Panc1 (cell line): ENCODE data around the gene MRNIP. TPM values are rescaled to one million over a fixed set of nuclear protein-coding genes. Genes with fewer than 3 reads are reported as not detected.
A peak's percentile ranks its signal among the peaks of the same experiment; 100 is the strongest.

Source experiments
- ATAC-seq: fragments of 200-7000 bp; cut with Tn5 transposase; 2 replicates; pipeline ENCODE4 v1.9.1; 2020; ENCODE audit warnings: mild to moderate bottlenecking, moderate library complexity
- BruUV-seq: library from RNA; stranded (reverse); fragments of 400-500 nt; replicated peaks from 2 replicates; lab custom pipeline; 2021; lab: Mats Ljungman, UMichigan
- CTCF ChIA-PET: fragments of 300-600 bp; sonication (Branson Sonifier 250); formaldehyde crosslinking; loops from one replicate; lab custom pipeline; 2022; ENCODE audit warnings: antibody characterized with exemption; lab: Charles Lee
- POLR2A ChIA-PET: fragments of 300-600 bp; sonication (Branson Sonifier 250); formaldehyde crosslinking; loops from one replicate; lab custom pipeline; 2022; ENCODE audit warnings: antibody characterized with exemption; lab: Charles Lee
- DNase-seq: peaks from one replicate; pipeline ENCODE4 v3.0.0-alpha.2; 2010; ENCODE audit warnings: low read depth, low spot score
- H3K27ac ChIP-seq: 2 replicates; pipeline ENCODE4 v1.5.1; 2011; ENCODE audit warnings: mild to moderate bottlenecking, low read length, inconsistent platforms
- H3K27me3 ChIP-seq: fragments of 200-500 bp; sonication (Bioruptor generic); 2 replicates; pipeline ENCODE4 v1.6.0; 2014; ENCODE audit warnings: low read length, inconsistent platforms; ENCODE audit not compliant: control insufficient read depth, insufficient read depth
- H3K36me3 ChIP-seq: fragments of 200-500 bp; sonication (Bioruptor generic); 2 replicates; pipeline ENCODE4 v1.5.1; 2014; ENCODE audit warnings: inconsistent platforms, mild to moderate bottlenecking, low read length, moderate library complexity; ENCODE audit not compliant: control insufficient read depth, insufficient read depth
- H3K4me1 ChIP-seq: 2 replicates; pipeline ENCODE4 v1.5.1; 2011; ENCODE audit warnings: inconsistent platforms, mild to moderate bottlenecking, low read length, moderate library complexity; ENCODE audit not compliant: control insufficient read depth, insufficient read depth
- H3K4me3 ChIP-seq, 2 experiments: 2 replicates each; pipeline ENCODE4 v1.5.1; 2011 to 2012; ENCODE audit warnings: low read depth in 2 of 2, low read length in 2 of 2, mild to moderate bottlenecking in 2 of 2, inconsistent platforms in 1 of 2, moderate library complexity in 1 of 2
- H3K9me3 ChIP-seq: fragments of 200-500 bp; sonication (Bioruptor generic); 2 replicates; pipeline ENCODE4 v1.5.1; 2014; ENCODE audit warnings: low read depth, mild to moderate bottlenecking, inconsistent platforms, low read length, moderate library complexity; ENCODE audit not compliant: control insufficient read depth, insufficient read depth
- POLR2AphosphoS5 ChIP-seq: IDR thresholded peaks from 2 replicates; pipeline ENCODE4 v1.6.1; 2012; ENCODE audit warnings: mild to moderate bottlenecking, low read depth, low read length, moderate library complexity
- SIN3A ChIP-seq: IDR thresholded peaks from 2 replicates; pipeline ENCODE4 v1.6.1; 2012; ENCODE audit warnings: low read depth, mild to moderate bottlenecking, low read length, moderate library complexity, borderline replicate concordance; ENCODE audit not compliant: insufficient read depth
- TCF7L2 ChIP-seq: IDR thresholded peaks from 2 replicates; pipeline ENCODE4 v1.6.1; 2011; ENCODE audit warnings: mild to moderate bottlenecking, low read depth, low read length, inconsistent platforms
- in situ Hi-C: cut with HindIII; loops from 2 replicates; pipeline ENCODE4 v1.10.0; 2016; ENCODE audit warnings: low sequenced_read_pairs, low pct_unique_long_range_greater_than_20kb
- intact Hi-C: fragments of 100-400 bp; cut with micrococcal nuclease; formaldehyde crosslinking; loops from one replicate; pipeline ENCODE4 v1.10.0; 2022; ENCODE audit not compliant: unreplicated experiment
- total RNA-seq: library from RNA; stranded (reverse); gene quantifications from one replicate; pipeline ENCODE4 v1.2.1, GENCODE V29; 2021; ENCODE audit not compliant: unreplicated experiment
- TF ChIP-seq, protein P1 (sequence below): fragments of 450-650 bp; IDR thresholded peaks from 2 replicates; pipeline ENCODE4 v1.5.1; 2017; ENCODE audit warnings: mild to moderate bottlenecking
- TF ChIP-seq, protein P2 (sequence below), 2 experiments: IDR thresholded peaks; 2 replicates each; pipeline ENCODE4 v1.6.1; 2011 to 2012; ENCODE audit warnings: low read depth in 2 of 2, control low read depth in 1 of 2, low read length in 1 of 2, mild to moderate bottlenecking in 1 of 2, moderate library complexity in 1 of 2; ENCODE audit not compliant: insufficient read depth in 1 of 2

MRNIP gene
- total RNA-seq, 1 experiment from 2014 or later = 33.0 TPM

DNA sequence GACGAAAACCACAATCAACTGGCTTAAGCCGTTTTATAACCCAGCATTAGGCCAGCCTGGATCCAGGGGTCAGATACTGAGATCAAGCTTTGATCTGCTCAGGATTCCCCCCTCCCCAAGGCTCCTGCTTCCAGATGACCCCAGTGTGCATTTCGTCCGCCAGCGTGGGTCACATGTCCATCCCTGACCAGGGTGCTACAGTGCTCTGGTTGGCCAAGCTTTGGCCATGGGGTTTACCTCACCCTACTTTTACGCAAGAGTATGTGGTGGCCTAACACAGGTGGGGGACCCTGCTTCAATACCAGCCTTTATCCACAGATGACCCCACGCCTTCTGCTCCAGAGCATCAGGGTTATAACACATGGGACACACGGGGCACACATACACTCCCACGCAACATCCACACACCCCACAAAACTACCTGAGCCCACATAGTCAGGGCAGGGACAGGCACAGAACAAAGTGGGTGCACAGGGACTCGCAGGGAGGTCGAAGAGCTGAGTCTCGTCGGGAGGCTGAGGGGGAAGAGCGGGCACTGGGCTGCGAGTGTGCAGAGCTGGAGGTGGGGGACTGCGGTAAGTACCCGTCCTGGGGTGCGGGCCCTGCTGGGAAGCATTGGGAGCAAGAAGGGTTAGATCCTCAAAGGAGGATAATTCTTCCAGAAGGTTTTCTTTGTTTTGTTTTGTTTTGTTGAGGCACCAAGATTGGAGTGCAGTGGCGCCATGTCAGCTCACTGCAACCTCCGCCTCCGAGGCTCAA lies 42.9 kb downstream of the MRNIP start:
- DNase-seq (no peak), ATAC-seq (no peak)
- no peaks in the 10 kb centered on the region for H3K9me3 ChIP-seq
- H3K36me3 ChIP-seq = no peaks in the 10 kb centered on the region; the same call in 1 of the 2 replicates
- intact Hi-C loops (no loop called here), in situ Hi-C loops (no loop called here)
- H3K4me3 ChIP-seq = no peak overlapping the region
- ChIA-PET POLR2A (no interaction called here), CTCF (interaction anchor here (0.5 kb wide), 1 partner anchor 26 kb away, joined by 5 read pairs; no protein-coding TSS in a partner anchor)
- no TSS peak for BruUV-seq
- peaks cover 31% of the 10 kb centered on the region for H3K4me1 ChIP-seq
- TF ChIP-seq TCF7L2 (no peak), SIN3A (no peak), POLR2AphosphoS5 (no peak; the same call in 1 of the 2 replicates)
- TF ChIP-seq, protein P1, sequence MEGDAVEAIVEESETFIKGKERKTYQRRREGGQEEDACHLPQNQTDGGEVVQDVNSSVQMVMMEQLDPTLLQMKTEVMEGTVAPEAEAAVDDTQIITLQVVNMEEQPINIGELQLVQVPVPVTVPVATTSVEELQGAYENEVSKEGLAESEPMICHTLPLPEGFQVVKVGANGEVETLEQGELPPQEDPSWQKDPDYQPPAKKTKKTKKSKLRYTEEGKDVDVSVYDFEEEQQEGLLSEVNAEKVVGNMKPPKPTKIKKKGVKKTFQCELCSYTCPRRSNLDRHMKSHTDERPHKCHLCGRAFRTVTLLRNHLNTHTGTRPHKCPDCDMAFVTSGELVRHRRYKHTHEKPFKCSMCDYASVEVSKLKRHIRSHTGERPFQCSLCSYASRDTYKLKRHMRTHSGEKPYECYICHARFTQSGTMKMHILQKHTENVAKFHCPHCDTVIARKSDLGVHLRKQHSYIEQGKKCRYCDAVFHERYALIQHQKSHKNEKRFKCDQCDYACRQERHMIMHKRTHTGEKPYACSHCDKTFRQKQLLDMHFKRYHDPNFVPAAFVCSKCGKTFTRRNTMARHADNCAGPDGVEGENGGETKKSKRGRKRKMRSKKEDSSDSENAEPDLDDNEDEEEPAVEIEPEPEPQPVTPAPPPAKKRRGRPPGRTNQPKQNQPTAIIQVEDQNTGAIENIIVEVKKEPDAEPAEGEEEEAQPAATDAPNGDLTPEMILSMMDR = no peak
- TF ChIP-seq, protein P2, sequence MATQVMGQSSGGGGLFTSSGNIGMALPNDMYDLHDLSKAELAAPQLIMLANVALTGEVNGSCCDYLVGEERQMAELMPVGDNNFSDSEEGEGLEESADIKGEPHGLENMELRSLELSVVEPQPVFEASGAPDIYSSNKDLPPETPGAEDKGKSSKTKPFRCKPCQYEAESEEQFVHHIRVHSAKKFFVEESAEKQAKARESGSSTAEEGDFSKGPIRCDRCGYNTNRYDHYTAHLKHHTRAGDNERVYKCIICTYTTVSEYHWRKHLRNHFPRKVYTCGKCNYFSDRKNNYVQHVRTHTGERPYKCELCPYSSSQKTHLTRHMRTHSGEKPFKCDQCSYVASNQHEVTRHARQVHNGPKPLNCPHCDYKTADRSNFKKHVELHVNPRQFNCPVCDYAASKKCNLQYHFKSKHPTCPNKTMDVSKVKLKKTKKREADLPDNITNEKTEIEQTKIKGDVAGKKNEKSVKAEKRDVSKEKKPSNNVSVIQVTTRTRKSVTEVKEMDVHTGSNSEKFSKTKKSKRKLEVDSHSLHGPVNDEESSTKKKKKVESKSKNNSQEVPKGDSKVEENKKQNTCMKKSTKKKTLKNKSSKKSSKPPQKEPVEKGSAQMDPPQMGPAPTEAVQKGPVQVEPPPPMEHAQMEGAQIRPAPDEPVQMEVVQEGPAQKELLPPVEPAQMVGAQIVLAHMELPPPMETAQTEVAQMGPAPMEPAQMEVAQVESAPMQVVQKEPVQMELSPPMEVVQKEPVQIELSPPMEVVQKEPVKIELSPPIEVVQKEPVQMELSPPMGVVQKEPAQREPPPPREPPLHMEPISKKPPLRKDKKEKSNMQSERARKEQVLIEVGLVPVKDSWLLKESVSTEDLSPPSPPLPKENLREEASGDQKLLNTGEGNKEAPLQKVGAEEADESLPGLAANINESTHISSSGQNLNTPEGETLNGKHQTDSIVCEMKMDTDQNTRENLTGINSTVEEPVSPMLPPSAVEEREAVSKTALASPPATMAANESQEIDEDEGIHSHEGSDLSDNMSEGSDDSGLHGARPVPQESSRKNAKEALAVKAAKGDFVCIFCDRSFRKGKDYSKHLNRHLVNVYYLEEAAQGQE (IDR thresholded peaks at IDR 0.05; ENCODE audit: insufficient read depth in 1 of 2, low read depth in 2 of 2, low read length in 1 of 2) = no peak
- H3K27me3 ChIP-seq = no peaks in the 10 kb centered on the region
- no peak overlapping the region for H3K27ac ChIP-seq

DNA sequence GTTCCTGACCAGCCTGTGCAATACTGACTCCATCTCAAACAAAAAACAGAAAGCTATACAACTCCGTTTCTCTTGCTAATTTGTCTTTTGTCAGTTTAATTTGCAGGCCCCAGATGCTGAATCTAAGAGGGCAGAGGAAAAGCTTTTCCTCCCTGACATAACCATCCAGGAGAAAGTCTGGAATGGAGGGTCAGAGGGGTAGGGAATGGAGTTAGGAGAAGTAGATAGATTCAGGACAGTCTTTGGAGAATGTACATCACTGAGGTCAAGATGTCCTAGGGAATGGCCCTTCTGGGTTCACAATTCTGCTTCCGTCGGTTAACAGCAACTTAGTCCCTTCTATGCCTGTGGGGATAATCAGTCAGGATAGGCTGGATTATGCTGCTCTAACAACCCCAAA lies 44.5 kb downstream of the MRNIP start:
- Histone ChIP-seq H3K9me3 (no peaks in the 10 kb centered on the region), H3K4me1 (peaks cover 17% of the 10 kb centered on the region), H3K27ac (peak overlapping the region; percentile 15; the same call in 1 of the 2 replicates), H3K36me3 (no peaks in the 10 kb centered on the region; the same call in 1 of the 2 replicates), H3K4me3 (no peak overlapping the region), H3K27me3 (no peaks in the 10 kb centered on the region)
- in situ Hi-C loops = no loop called here
- ChIA-PET CTCF (no interaction called here), POLR2A (no interaction called here)
- TF ChIP-seq, protein P1 = no peak
- TF ChIP-seq, protein P2 (IDR thresholded peaks at IDR 0.05; ENCODE audit: insufficient read depth in 1 of 2, low read depth in 2 of 2, low read length in 1 of 2) = no peak
- TF ChIP-seq TCF7L2 (no peak), SIN3A (no peak), POLR2AphosphoS5 (no peak)
- intact Hi-C loops = no loop called here
- no peak for ATAC-seq
- DNase-seq = no peak
- no TSS peak for BruUV-seq
